Measurements from ENCODE around the gene AFMID. TPM values are rescaled to one million over a fixed set of nuclear protein-coding genes. Genes with fewer than 3 reads are reported as not detected.

AFMID gene
- total RNA-seq, 1 experiment from 2014 or later, result 59.3 TPM

DNA sequence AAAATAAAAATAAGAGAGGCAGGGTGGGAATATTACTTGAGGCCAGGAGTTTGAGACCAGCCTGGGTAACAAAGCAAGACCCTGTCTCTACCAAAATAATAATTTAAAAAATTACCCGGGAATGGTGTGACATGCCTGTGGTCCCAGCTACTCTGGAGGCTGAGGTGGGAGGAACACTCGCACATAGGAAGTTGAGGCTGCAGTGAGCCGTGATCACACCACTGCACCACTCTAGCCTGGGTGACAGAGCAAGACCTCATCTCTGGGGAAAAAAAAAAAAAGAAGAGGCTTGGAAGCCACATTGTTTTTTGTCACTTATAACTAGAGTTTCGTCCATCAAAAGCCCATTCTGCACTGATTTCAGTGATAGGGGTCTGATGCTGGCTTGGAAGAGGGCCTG, 41.0 kb downstream of the AFMID start:
- Histone ChIP-seq H3K27ac (ENCODE audit: low read length) (no peak overlapping the region), H3K4me1 (ENCODE audit: control insufficient read depth, insufficient read depth, low read length) (no peaks in the 10 kb centered on the region), H3K27me3 (ENCODE audit: control insufficient read depth, insufficient read depth, low read length) (no peaks in the 10 kb centered on the region), H3K4me3 (ENCODE audit: low read depth in 2 of 2, low read length in 2 of 2) (no peak overlapping the region), H3K36me3 (ENCODE audit: control insufficient read depth, insufficient read depth, low read length) (peaks cover 5% of the 10 kb centered on the region; the same call in 1 of the 2 replicates), H3K9me3 (ENCODE audit: control insufficient read depth, insufficient read depth, low read depth, low read length) (no peaks in the 10 kb centered on the region)
- intact Hi-C loops (cut with micrococcal nuclease; ENCODE audit: unreplicated experiment), result no loop called here
- BruUV-seq (replicated peaks), result no TSS peak
- in situ Hi-C loops (cut with HindIII; ENCODE audit: low pct_unique_long_range_greater_than_20kb, low sequenced_read_pairs), result no loop called here
- ChIA-PET POLR2A (interaction anchor here (0.6 kb wide), 1 partner anchor 16 kb away, joined by 3 read pairs; no protein-coding TSS in a partner anchor), CTCF (interaction anchor here (0.5 kb wide), 1 partner anchor 26 kb away, joined by 4 read pairs; no protein-coding TSS in a partner anchor)
- TF ChIP-seq POLR2AphosphoS5 (IDR thresholded peaks at IDR 0.05; ENCODE audit: low read depth, low read length), result no peak
- no peak for TF ChIP-seq CTCF (IDR thresholded peaks at IDR 0.05)
- TF ChIP-seq SIN3A (IDR thresholded peaks at IDR 0.05; ENCODE audit: borderline replicate concordance, insufficient read depth, low read depth, low read length), result no peak
- TF ChIP-seq TCF7L2 (IDR thresholded peaks at IDR 0.05; ENCODE audit: low read depth, low read length), result no peak
- TF ChIP-seq REST (IDR thresholded peaks at IDR 0.05; ENCODE audit: insufficient read depth in 1 of 2, low read depth in 2 of 2, low read length in 1 of 2), result no peak
- ATAC-seq (no peak), DNase-seq (ENCODE audit: low read depth, low spot score) (no peak)

DNA sequence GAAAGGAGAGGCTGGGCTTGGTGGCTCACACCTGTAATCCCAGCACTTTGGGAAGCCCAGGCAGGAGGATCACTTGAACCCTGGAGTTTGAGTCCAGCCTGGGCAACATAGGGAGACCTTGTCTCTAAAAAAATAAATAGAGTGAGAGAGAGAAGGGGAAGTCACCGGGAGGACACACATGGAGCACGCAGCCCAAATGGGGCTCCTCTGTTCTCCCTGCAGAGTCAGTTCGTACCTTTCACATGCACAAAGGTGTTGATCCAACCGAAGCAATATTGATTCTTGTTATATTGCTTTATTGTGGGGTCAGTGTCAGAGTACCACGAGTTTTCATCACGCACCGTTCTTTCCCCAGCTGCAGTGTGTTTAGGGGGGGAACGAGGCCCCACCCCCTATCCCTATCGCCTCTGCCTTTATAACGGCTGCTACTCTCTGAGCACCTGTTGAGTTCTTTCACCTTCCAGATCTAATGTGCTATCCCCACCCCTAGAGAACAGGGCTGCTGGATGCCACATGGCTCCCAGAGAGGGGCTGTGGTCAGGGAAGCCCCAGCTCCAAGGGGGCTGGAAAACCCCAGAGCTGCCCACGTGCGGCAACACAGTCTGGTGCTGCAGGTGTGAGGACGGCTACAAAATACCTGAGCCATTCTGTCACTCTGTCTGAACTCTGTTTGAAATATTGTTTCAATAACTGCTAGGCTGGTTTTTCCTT, 43.2 kb downstream of the AFMID start:
- intact Hi-C loops (cut with micrococcal nuclease; ENCODE audit: unreplicated experiment), result no loop called here
- H3K4me3 ChIP-seq (ENCODE audit: low read depth in 2 of 2, low read length in 2 of 2), result no peak overlapping the region
- in situ Hi-C loops (cut with HindIII; ENCODE audit: low pct_unique_long_range_greater_than_20kb, low sequenced_read_pairs), result no loop called here
- DNase-seq (ENCODE audit: low read depth, low spot score), result no peak
- POLR2A ChIA-PET, result no interaction called here
- BruUV-seq (replicated peaks), result no TSS peak
- no peaks in the 10 kb centered on the region for H3K4me1 ChIP-seq (ENCODE audit: control insufficient read depth, insufficient read depth, low read length)
- no peaks in the 10 kb centered on the region for H3K36me3 ChIP-seq (ENCODE audit: control insufficient read depth, insufficient read depth, low read length)
- no peak overlapping the region for H3K27ac ChIP-seq (ENCODE audit: low read length)
- no peaks in the 10 kb centered on the region for H3K27me3 ChIP-seq (ENCODE audit: control insufficient read depth, insufficient read depth, low read length)
- H3K9me3 ChIP-seq (ENCODE audit: control insufficient read depth, insufficient read depth, low read depth, low read length), result no peaks in the 10 kb centered on the region
- CTCF ChIA-PET, result no interaction called here
- TF ChIP-seq CTCF (IDR thresholded peaks at IDR 0.05) (no peak), TCF7L2 (IDR thresholded peaks at IDR 0.05; ENCODE audit: low read depth, low read length) (no peak), REST (IDR thresholded peaks at IDR 0.05; ENCODE audit: insufficient read depth in 1 of 2, low read depth in 2 of 2, low read length in 1 of 2) (no peak), SIN3A (IDR thresholded peaks at IDR 0.05; ENCODE audit: borderline replicate concordance, insufficient read depth, low read depth, low read length) (no peak), POLR2AphosphoS5 (IDR thresholded peaks at IDR 0.05; ENCODE audit: low read depth, low read length) (no peak)
- ATAC-seq, result no peak
